H9 (cell line): ENCODE measurements around the gene ATG2B. TPM values are rescaled to one million over a fixed set of nuclear protein-coding genes. Genes with fewer than 3 reads are reported as not detected.

ENCODE experiments used
- DNase-seq: peaks from one replicate; pipeline ENCODE4 v3.0.0-alpha.2; 2017
- H2AFZ ChIP-seq: one replicate; pipeline ENCODE4 v1.6.1; 2013; ENCODE audit warnings: mild to moderate bottlenecking, low read length, control low read depth, moderate library complexity
- H2AK5ac ChIP-seq: 2 replicates; pipeline ENCODE4 v1.6.1; 2013; ENCODE audit warnings: low read length, control low read depth, mixed read lengths; ENCODE audit not compliant: insufficient read length
- H2BK120ac ChIP-seq: one replicate; pipeline ENCODE4 v1.6.1; 2013; ENCODE audit warnings: low read depth, mild to moderate bottlenecking, low read length, control low read depth, inconsistent platforms; ENCODE audit not compliant: poor library complexity, severe bottlenecking
- H2BK12ac ChIP-seq: 2 replicates; pipeline ENCODE4 v1.6.1; 2013; ENCODE audit warnings: low read length, control low read depth, mixed read lengths, low read depth; ENCODE audit not compliant: insufficient read length
- H2BK15ac ChIP-seq: 2 replicates; pipeline ENCODE4 v1.6.1; 2013; ENCODE audit warnings: low read depth, low read length, control low read depth
- H2BK20ac ChIP-seq: one replicate; pipeline ENCODE4 v1.6.1; 2013; ENCODE audit warnings: low read depth, mild to moderate bottlenecking, low read length, control low read depth, inconsistent platforms; ENCODE audit not compliant: poor library complexity, severe bottlenecking
- H2BK5ac ChIP-seq: 2 replicates; pipeline ENCODE4 v1.6.1; 2013; ENCODE audit warnings: low read length, control low read depth, mixed read lengths; ENCODE audit not compliant: insufficient read length
- H3K14ac ChIP-seq: 2 replicates; pipeline ENCODE4 v1.6.1; 2013; ENCODE audit warnings: low read length, control low read depth; ENCODE audit not compliant: insufficient read depth
- H3K18ac ChIP-seq: 2 replicates; pipeline ENCODE4 v1.6.1; 2013; ENCODE audit warnings: low read depth, mild to moderate bottlenecking, mixed read lengths, low read length, control low read depth; ENCODE audit not compliant: insufficient read length
- H3K23ac ChIP-seq: 2 replicates; pipeline ENCODE4 v1.6.1; 2013; ENCODE audit warnings: low read length, control low read depth, mixed read lengths, low read depth; ENCODE audit not compliant: insufficient read length
- H3K23me2 ChIP-seq: 2 replicates; pipeline ENCODE4 v1.6.1; 2013; ENCODE audit warnings: low read depth, mild to moderate bottlenecking, mixed read lengths, low read length, control low read depth; ENCODE audit not compliant: insufficient read length, poor library complexity, severe bottlenecking
- H3K27ac ChIP-seq: 2 replicates; pipeline ENCODE4 v1.5.1; 2013; ENCODE audit warnings: low read length, control low read depth, mixed read lengths, low read depth; ENCODE audit not compliant: insufficient read length
- H3K27me3 ChIP-seq: 2 replicates; pipeline ENCODE4 v1.6.1; 2013; ENCODE audit warnings: low read length, control low read depth, inconsistent platforms; ENCODE audit not compliant: insufficient read depth
- H3K4ac ChIP-seq: 2 replicates; pipeline ENCODE4 v1.6.1; 2013; ENCODE audit warnings: low read depth, mild to moderate bottlenecking, control low read depth, inconsistent platforms, low read length, moderate library complexity
- H3K4me1 ChIP-seq: 2 replicates; pipeline ENCODE4 v1.6.1; 2013; ENCODE audit warnings: low read length, control low read depth, inconsistent platforms; ENCODE audit not compliant: insufficient read depth
- H3K4me2 ChIP-seq: 2 replicates; pipeline ENCODE4 v1.6.1; 2013; ENCODE audit warnings: low read length, control low read depth, mixed read lengths; ENCODE audit not compliant: insufficient read length, insufficient read depth
- H3K56ac ChIP-seq: 2 replicates; pipeline ENCODE4 v1.6.1; 2013; ENCODE audit warnings: low read depth, mild to moderate bottlenecking, mixed read lengths, low read length, control low read depth; ENCODE audit not compliant: insufficient read length
- H3K79me1 ChIP-seq: 2 replicates; pipeline ENCODE4 v1.6.1; 2013; ENCODE audit warnings: low read depth, mild to moderate bottlenecking, moderate library complexity, low read length, control low read depth, inconsistent platforms; ENCODE audit not compliant: insufficient read depth, poor library complexity, severe bottlenecking
- H3K79me2 ChIP-seq: 2 replicates; pipeline ENCODE4 v1.6.1; 2013; ENCODE audit warnings: low read length, control low read depth, inconsistent platforms; ENCODE audit not compliant: insufficient read depth
- H3K9ac ChIP-seq: 2 replicates; pipeline ENCODE4 v1.6.1; 2013; ENCODE audit warnings: low read length, control low read depth, mixed read lengths; ENCODE audit not compliant: insufficient read length; ENCODE audit errors: extremely low read depth
- H3K9me3 ChIP-seq: one replicate; pipeline ENCODE4 v1.6.1; 2013; ENCODE audit warnings: low read depth, low read length, inconsistent platforms; ENCODE audit not compliant: control insufficient read depth
- H3T11ph ChIP-seq: one replicate; pipeline ENCODE4 v1.6.1; 2013; ENCODE audit warnings: mild to moderate bottlenecking, low read length, control low read depth, inconsistent platforms
- H4K20me1 ChIP-seq: one replicate; pipeline ENCODE4 v1.6.1; 2013; ENCODE audit not compliant: control insufficient read depth, insufficient read length, insufficient read depth
- H4K5ac ChIP-seq: 2 replicates; pipeline ENCODE4 v1.6.1; 2013; ENCODE audit warnings: low read depth, mild to moderate bottlenecking, mixed read lengths, low read length, control low read depth; ENCODE audit not compliant: insufficient read length
- H4K8ac ChIP-seq: replicated peaks from 2 replicates; pipeline ENCODE4 v1.6.1; 2013; ENCODE audit warnings: low read length, control low read depth, mixed read lengths, low read depth; ENCODE audit not compliant: insufficient read length
- H4K91ac ChIP-seq: 2 replicates; pipeline ENCODE4 v1.6.1; 2013; ENCODE audit warnings: low read depth, mild to moderate bottlenecking, moderate library complexity, mixed read lengths, low read length, control low read depth; ENCODE audit not compliant: insufficient read length
- H3K27ac Mint-ChIP-seq, 3 experiments: 2 replicates in 2 of 3; 3 replicates in 1 of 3; pipeline ENCODE4 v1.8.0; 2020 to 2021; ENCODE audit warnings: mixed read lengths in 3 of 3, mild to moderate bottlenecking in 1 of 3, moderate library complexity in 1 of 3
- H3K27me3 Mint-ChIP-seq: 2 replicates; pipeline ENCODE4 v1.8.0; 2021; ENCODE audit warnings: low read depth, mild to moderate bottlenecking, moderate library complexity, mixed read lengths
- H3K36me3 Mint-ChIP-seq, 3 experiments: 2 replicates in 2 of 3; 3 replicates in 1 of 3; pipeline ENCODE4 v1.8.0; 2020 to 2021; ENCODE audit warnings: low read depth in 3 of 3, mixed read lengths in 3 of 3; ENCODE audit not compliant: insufficient read depth in 1 of 3
- H3K4me1 Mint-ChIP-seq, 2 experiments: 2 replicates each; pipeline ENCODE4 v1.8.0; 2020; ENCODE audit warnings: mixed read lengths in 2 of 2
- H3K4me3 Mint-ChIP-seq, 2 experiments: 2 replicates in 1 of 2; 3 replicates in 1 of 2; pipeline ENCODE4 v1.8.0; 2020 to 2021; ENCODE audit warnings: mild to moderate bottlenecking in 2 of 2, mixed read lengths in 2 of 2, moderate library complexity in 1 of 2
- H3K9me3 Mint-ChIP-seq, 2 experiments: 2 replicates in 1 of 2; 3 replicates in 1 of 2; pipeline ENCODE4 v1.8.0; 2020; ENCODE audit warnings: mild to moderate bottlenecking in 2 of 2, mixed read lengths in 2 of 2, moderate library complexity in 1 of 2
- WGBS: extraction: QIAGEN DNeasy Blood & Tissue Kit; methylation state at CpG from one replicate; pipeline ENCODE4 v1.1.7; 2013; ENCODE audit warnings: missing lambda C conversion rate, low lambda C conversion rate, mixed read lengths; ENCODE audit not compliant: insufficient read length; ENCODE audit errors: extremely low coverage; 5-methylcytosine and 5-hydroxymethylcytosine counted together
- total RNA-seq: library from RNA; stranded (reverse); gene quantifications from 2 replicates; pipeline ENCODE4 v1.2.1, GENCODE V29; 2021
- TF ChIP-seq, protein P1 (sequence below): fragments of 200-600 bp; sonication (generic); conservative IDR thresholded peaks from 3 replicates; pipeline ENCODE4 v1.8.0; 2021; ENCODE audit warnings: antibody characterized with exemption, mild to moderate bottlenecking

ATG2B gene
- total RNA-seq, 1 experiment from 2014 or later = 12.6 TPM

DNA sequence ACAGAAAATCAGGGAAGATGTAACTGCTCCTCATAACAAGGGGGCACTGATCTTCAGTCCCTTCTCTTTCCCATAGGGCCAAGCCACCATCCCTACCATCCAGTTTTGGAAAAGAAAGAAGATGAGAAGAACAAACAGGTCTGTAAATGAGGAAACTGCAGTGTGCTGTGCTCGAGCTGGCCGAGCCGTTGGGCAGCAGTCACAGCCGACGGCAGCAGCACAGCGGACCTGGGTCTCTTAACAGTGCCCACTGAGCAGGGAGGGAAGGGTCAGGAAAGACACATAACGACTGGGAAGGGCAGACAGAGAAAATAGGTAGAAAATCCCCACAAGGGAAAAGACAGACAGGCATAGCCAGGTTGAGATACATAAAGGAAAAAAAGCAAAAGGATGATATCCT lies 68.9 kb downstream of the ATG2B start:
- H3T11ph ChIP-seq = no peak overlapping the region
- H3K27me3 ChIP-seq = no peaks in the 10 kb centered on the region

More for the DNA sequence above, 68.9 kb downstream of the ATG2B start:
- no peak overlapping the region for H3K27ac ChIP-seq
- DNase-seq = no peak
- WGBS = no CpG with 5 or more reads among the region's 7 CpGs
- H3K14ac ChIP-seq = no peak overlapping the region
- H2AFZ ChIP-seq = no peak overlapping the region
- TF ChIP-seq, protein P1, sequence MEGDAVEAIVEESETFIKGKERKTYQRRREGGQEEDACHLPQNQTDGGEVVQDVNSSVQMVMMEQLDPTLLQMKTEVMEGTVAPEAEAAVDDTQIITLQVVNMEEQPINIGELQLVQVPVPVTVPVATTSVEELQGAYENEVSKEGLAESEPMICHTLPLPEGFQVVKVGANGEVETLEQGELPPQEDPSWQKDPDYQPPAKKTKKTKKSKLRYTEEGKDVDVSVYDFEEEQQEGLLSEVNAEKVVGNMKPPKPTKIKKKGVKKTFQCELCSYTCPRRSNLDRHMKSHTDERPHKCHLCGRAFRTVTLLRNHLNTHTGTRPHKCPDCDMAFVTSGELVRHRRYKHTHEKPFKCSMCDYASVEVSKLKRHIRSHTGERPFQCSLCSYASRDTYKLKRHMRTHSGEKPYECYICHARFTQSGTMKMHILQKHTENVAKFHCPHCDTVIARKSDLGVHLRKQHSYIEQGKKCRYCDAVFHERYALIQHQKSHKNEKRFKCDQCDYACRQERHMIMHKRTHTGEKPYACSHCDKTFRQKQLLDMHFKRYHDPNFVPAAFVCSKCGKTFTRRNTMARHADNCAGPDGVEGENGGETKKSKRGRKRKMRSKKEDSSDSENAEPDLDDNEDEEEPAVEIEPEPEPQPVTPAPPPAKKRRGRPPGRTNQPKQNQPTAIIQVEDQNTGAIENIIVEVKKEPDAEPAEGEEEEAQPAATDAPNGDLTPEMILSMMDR = no peak
- no peak overlapping the region for H2BK20ac ChIP-seq
- Mint-ChIP-seq H3K4me1 (peaks cover 2 to 5% of the 10 kb centered on the region in 2 experiments; a peak in 1 of 4 replicates), H3K27ac (peak overlapping the region in 2 of 3 experiments; percentile 20 to 57; a peak in 4 of 7 replicates), H3K4me3 (no peak overlapping the region), H3K27me3 (no peaks in the 10 kb centered on the region), H3K36me3 (peaks cover 0 to 12% (median 9%) of the 10 kb centered on the region in 3 experiments; a peak in 4 of 7 replicates), H3K9me3 (no peaks in the 10 kb centered on the region)
- no peaks in the 10 kb centered on the region for H3K23me2 ChIP-seq
- H3K56ac ChIP-seq = no peak overlapping the region
- H3K9ac ChIP-seq = no peak overlapping the region
- no peak overlapping the region for H3K4ac ChIP-seq
- no peak overlapping the region for H2BK120ac ChIP-seq
- H4K20me1 ChIP-seq = no peaks in the 10 kb centered on the region
- H3K18ac ChIP-seq = no peak overlapping the region
- H2AK5ac ChIP-seq = no peak overlapping the region
- H4K8ac ChIP-seq = no peak overlapping the region
- H2BK12ac ChIP-seq = no peak overlapping the region
- H3K23ac ChIP-seq = no peak overlapping the region
- no peaks in the 10 kb centered on the region for H3K9me3 ChIP-seq
- H4K5ac ChIP-seq = no peak overlapping the region
- no peaks in the 10 kb centered on the region for H3K4me1 ChIP-seq
- H2BK15ac ChIP-seq = no peak overlapping the region
- H4K91ac ChIP-seq = no peak overlapping the region
- H3K4me2 ChIP-seq = no peak overlapping the region
- H3K79me2 ChIP-seq = no peaks in the 10 kb centered on the region
- no peak overlapping the region for H2BK5ac ChIP-seq
- no peaks in the 10 kb centered on the region for H3K79me1 ChIP-seq
